Suprapubic skin (tissue), 4 donors: ENCODE data around the gene CHSY1. TPM values are rescaled to one million over a fixed set of nuclear protein-coding genes. Genes with fewer than 3 reads are reported as not detected.

Experiments used
- DNase-seq, 2 donors: peaks; one replicate each; pipeline ENCODE4 v3.0.0-alpha.2; 2019; ENCODE audit warnings: low spot score in 2 of 2
- H3K27ac ChIP-seq: fragments of 200-600 bp; sonication (generic); one replicate; pipeline ENCODE4 v1.5.1; 2019
- H3K27me3 ChIP-seq: fragments of 200-600 bp; sonication (generic); one replicate; pipeline ENCODE4 v1.5.1; 2019
- H3K36me3 ChIP-seq: fragments of 200-600 bp; sonication (generic); one replicate; pipeline ENCODE4 v1.5.1; 2019
- H3K4me1 ChIP-seq: fragments of 200-600 bp; sonication (generic); one replicate; pipeline ENCODE4 v1.5.1; 2019
- H3K4me3 ChIP-seq: fragments of 200-600 bp; sonication (generic); one replicate; pipeline ENCODE4 v1.5.1; 2019; ENCODE audit warnings: mild to moderate bottlenecking
- H3K9me3 ChIP-seq: fragments of 200-600 bp; sonication (generic); one replicate; pipeline ENCODE4 v1.5.1; 2019
- EP300 ChIP-seq: sonication (generic); formaldehyde crosslinking; IDR thresholded peaks from one replicate; pipeline ENCODE4 v1.6.1; 2017; ENCODE audit warnings: antibody characterized with exemption
- POLR2A ChIP-seq, 2 donors: fragments of 450-650 bp; IDR thresholded peaks; one replicate each; pipeline ENCODE4 v1.6.1; 2017; ENCODE audit warnings: antibody characterized with exemption in 2 of 2, mild to moderate bottlenecking in 2 of 2, moderate library complexity in 2 of 2
- POLR2AphosphoS5 ChIP-seq, 3 donors: sonication (generic); formaldehyde crosslinking; IDR thresholded peaks; one replicate each; pipeline ENCODE4 v1.6.1; 2017; ENCODE audit warnings: antibody characterized with exemption in 3 of 3
- WGBS: methylation state at CpG from one replicate; pipeline ENCODE4 v1.1.5; 2018; 5-methylcytosine and 5-hydroxymethylcytosine counted together
- total RNA-seq, 4 donors: library from RNA; depleted of rRNA; stranded (reverse); fragments of >200 nt; gene quantifications; one replicate each; pipeline ENCODE4 v1.1.0, GENCODE V29; 2016
- TF ChIP-seq, protein P1 (sequence below), 2 donors: fragments of 200-600 bp in 1 of 2; fragments of 450-650 bp in 1 of 2; sonication (generic) in 1 of 2; IDR thresholded peaks; one replicate each; pipeline ENCODE4 v1.5.1; 2016 to 2019; ENCODE audit warnings: antibody characterized with exemption in 2 of 2, mild to moderate bottlenecking in 1 of 2, moderate library complexity in 1 of 2

The CHSY1 gene
- total RNA-seq, 4 donors from 2014 or later = 29.7 to 39.6 (median 30.5) TPM

DNA sequence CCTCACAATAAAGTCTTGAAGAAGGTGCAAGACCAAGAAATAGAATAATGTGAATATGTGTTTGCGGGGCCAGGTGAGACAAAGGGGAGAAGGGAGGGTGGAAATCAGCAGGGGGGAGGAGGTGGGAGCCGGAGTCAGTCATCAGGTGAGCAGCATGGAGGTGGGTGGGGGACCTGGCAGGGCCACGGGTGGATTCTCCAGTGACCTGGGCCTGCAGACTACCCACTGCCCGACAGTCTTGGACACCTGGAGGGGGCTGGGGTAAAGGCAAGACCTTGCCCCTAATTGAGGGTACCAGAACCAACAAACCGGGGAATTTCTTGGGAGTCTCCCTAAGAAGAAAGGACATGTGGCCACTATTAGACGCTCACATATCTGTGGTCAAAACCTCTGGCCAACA lies 95.8 kb downstream of the CHSY1 start:
- Histone ChIP-seq H3K27ac (no peak overlapping the region), H3K4me3 (no peak overlapping the region), H3K4me1 (no peaks in the 10 kb centered on the region), H3K27me3 (no peaks in the 10 kb centered on the region), H3K9me3 (no peaks in the 10 kb centered on the region), H3K36me3 (no peaks in the 10 kb centered on the region)
- TF ChIP-seq POLR2AphosphoS5 (IDR thresholded peaks at IDR 0.05) (no peak), EP300 (no peak), POLR2A (IDR thresholded peaks at IDR 0.05) (no peak)
- TF ChIP-seq, protein P1, sequence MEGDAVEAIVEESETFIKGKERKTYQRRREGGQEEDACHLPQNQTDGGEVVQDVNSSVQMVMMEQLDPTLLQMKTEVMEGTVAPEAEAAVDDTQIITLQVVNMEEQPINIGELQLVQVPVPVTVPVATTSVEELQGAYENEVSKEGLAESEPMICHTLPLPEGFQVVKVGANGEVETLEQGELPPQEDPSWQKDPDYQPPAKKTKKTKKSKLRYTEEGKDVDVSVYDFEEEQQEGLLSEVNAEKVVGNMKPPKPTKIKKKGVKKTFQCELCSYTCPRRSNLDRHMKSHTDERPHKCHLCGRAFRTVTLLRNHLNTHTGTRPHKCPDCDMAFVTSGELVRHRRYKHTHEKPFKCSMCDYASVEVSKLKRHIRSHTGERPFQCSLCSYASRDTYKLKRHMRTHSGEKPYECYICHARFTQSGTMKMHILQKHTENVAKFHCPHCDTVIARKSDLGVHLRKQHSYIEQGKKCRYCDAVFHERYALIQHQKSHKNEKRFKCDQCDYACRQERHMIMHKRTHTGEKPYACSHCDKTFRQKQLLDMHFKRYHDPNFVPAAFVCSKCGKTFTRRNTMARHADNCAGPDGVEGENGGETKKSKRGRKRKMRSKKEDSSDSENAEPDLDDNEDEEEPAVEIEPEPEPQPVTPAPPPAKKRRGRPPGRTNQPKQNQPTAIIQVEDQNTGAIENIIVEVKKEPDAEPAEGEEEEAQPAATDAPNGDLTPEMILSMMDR (IDR thresholded peaks at IDR 0.05) = no peak
- WGBS = 83% methylated on average over 6 of the region's 6 CpGs
- no peak for DNase-seq

DNA sequence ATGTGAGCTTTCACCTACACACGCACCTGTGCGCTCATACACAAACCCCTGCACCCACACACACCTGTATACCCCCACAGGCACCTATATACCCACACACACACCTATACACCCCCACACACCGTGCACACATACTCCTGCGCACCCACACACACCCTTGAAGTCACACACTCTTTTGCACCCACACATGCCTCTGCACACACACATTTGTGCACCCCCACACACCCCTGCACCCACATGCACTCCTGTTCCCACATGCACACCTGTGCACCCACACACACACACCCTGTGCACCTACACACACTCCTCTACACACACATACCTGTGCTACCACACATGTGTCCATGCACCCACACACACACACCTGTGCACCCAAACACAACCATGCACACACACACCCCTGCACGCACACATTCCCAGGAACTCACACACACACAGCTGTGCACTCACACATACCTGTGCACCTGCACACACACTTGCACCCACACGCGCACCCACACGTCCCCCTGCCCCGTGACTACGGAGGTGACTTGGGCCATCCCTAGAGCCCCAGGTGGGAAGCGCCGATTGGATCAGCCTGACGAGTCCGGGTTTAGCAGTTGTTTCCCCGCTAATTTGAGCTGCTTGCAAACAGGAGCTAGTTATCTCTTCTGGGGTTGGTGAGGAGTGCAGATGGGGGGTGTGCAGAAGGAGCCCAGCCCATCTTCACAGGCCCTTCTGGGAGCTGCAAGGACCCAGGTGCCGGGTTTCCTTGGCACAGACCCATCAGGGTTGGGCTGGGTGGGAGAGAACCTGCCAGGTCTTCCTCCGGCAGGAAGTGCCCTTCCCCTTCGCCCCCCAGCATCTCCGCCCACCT lies 97.8 kb downstream of the CHSY1 start:
- 86% methylated on average over 15 of the region's 19 CpGs for WGBS
- TF ChIP-seq POLR2A (IDR thresholded peaks at IDR 0.05) (no peak), POLR2AphosphoS5 (IDR thresholded peaks at IDR 0.05) (no peak), EP300 (no peak)
- TF ChIP-seq, protein P1 (IDR thresholded peaks at IDR 0.05) = no peak
- Histone ChIP-seq H3K27ac (no peak overlapping the region), H3K27me3 (no peaks in the 10 kb centered on the region), H3K4me3 (no peak overlapping the region), H3K4me1 (no peaks in the 10 kb centered on the region), H3K9me3 (no peaks in the 10 kb centered on the region), H3K36me3 (no peaks in the 10 kb centered on the region)
- no peak for DNase-seq

DNA sequence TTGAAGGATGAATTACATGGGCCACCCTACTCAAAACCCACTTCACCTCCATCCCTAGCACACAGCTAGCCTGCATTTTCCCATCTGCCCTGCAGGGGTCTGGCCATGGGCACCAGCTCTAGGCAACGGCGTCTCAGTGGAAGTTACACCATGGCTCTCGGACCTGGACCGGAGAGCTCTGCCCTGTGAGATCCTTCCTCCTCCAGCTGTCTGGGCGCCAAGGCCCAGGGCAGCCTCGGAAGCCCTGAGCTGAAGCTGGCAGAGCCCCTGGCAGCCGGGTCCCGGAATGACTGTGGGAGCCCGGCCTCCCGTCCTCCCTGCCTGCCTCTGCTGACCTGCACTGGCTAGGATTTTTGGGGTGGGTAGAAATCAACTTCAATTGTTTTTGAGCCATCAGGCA lies 98.9 kb downstream of the CHSY1 start:
- H3K27ac ChIP-seq = no peak overlapping the region
- WGBS = 91% methylated on average over 10 of the region's 10 CpGs
- TF ChIP-seq EP300 = no peak
- TF ChIP-seq, protein P1 (IDR thresholded peaks at IDR 0.05) = peak; percentile 8 to 32

DNA sequence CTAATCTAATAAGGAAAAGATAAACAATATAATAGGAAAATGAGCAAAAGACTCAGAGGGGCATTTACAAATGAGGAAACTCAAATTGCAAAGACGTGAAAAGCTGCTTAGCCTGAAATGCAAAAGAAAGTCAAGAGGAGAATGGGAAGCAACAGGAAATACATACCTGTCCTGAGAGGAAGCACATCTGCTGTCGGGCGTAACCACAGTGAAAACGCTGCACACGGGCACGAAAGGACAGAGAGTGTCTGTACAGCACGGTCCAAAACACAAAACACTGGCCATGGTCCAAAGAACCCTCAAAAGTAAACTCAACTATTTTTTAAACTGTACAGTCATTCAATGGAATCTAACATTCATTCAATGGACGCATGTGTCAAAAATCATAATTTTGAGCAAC lies 100.6 kb downstream of the CHSY1 start:
- TF ChIP-seq EP300 (no peak), POLR2A (IDR thresholded peaks at IDR 0.05) (no peak), POLR2AphosphoS5 (IDR thresholded peaks at IDR 0.05) (no peak)
- TF ChIP-seq, protein P1 (IDR thresholded peaks at IDR 0.05) = no peak
- Histone ChIP-seq H3K4me1 (no peaks in the 10 kb centered on the region), H3K27me3 (no peaks in the 10 kb centered on the region), H3K4me3 (no peak overlapping the region), H3K27ac (no peak overlapping the region), H3K9me3 (no peaks in the 10 kb centered on the region), H3K36me3 (no peaks in the 10 kb centered on the region)
- 58% methylated on average over 8 of the region's 8 CpGs for WGBS
- DNase-seq = no peak

More for the DNA sequence above, 98.9 kb downstream of the CHSY1 start:
- no peak overlapping the region for H3K4me3 ChIP-seq
- H3K4me1 ChIP-seq = no peaks in the 10 kb centered on the region
- H3K27me3 ChIP-seq = no peaks in the 10 kb centered on the region
- DNase-seq = no peak
- H3K9me3 ChIP-seq = no peaks in the 10 kb centered on the region
- no peaks in the 10 kb centered on the region for H3K36me3 ChIP-seq

DNA sequence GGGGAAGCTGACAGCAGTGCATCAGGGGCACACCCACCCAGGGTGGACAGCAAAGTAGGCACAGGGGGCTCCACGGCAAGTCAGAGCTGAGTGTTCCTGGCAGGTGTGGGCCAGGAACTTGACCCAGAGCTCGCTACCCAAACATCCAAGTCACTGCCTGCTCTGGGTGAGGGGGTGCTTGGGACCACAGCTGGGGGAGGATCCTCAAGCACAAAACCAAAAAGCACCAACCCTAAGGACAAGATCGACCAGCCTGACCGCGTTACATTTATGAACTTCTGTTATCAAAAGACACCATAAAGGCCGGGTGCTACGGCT lies 101.2 kb downstream of the CHSY1 start:
- H3K4me3 ChIP-seq = no peak overlapping the region
- 85% methylated on average over 7 of the region's 7 CpGs for WGBS
- no peaks in the 10 kb centered on the region for H3K4me1 ChIP-seq
- TF ChIP-seq POLR2AphosphoS5 (IDR thresholded peaks at IDR 0.05) (no peak), POLR2A (IDR thresholded peaks at IDR 0.05) (no peak), EP300 (no peak)
- TF ChIP-seq, protein P1 (IDR thresholded peaks at IDR 0.05) = no peak
- H3K27me3 ChIP-seq = no peaks in the 10 kb centered on the region
- H3K9me3 ChIP-seq = no peaks in the 10 kb centered on the region
- no peaks in the 10 kb centered on the region for H3K36me3 ChIP-seq
- H3K27ac ChIP-seq = no peak overlapping the region
- DNase-seq = no peak
